ENCODE measurements around the gene SIRPD.
"Not testable (repeated sequence)": the region's sequence is repeated elsewhere in the genome, so short reads cannot be mapped to it uniquely, and the experiment has no call there.

SIRPD gene

DNA sequence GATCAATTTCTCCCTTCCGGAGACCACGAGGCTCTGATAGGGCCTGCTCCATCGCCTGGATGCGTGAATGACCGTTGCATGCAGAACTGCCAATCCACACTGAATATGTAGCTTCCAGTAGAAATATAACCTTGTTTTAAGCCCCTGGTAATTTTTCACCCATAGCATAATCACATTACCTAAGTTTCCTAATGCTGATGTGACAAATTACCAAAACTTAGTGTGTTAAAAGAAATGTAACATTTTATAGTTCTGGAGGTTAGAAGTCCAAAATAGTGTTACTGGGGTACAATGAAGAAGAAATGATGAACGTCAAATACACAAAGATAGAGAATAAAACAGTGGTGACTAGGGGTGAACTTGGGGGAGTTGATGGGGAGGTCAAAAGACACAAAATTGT lies 22.0 kb upstream of the SIRPD start:
- Mint-ChIP-seq H3K36me3 (ENCODE audit: low read depth) (no peaks in the 10 kb centered on the region), H3K4me1 (no peaks in the 10 kb centered on the region), H3K9me3 (no peaks in the 10 kb centered on the region), H3K4me3 (no peak overlapping the region), H3K27me3 (ENCODE audit: low read depth) (no peaks in the 10 kb centered on the region), H3K27ac (no peak overlapping the region)
- TF ChIP-seq, protein P1, sequence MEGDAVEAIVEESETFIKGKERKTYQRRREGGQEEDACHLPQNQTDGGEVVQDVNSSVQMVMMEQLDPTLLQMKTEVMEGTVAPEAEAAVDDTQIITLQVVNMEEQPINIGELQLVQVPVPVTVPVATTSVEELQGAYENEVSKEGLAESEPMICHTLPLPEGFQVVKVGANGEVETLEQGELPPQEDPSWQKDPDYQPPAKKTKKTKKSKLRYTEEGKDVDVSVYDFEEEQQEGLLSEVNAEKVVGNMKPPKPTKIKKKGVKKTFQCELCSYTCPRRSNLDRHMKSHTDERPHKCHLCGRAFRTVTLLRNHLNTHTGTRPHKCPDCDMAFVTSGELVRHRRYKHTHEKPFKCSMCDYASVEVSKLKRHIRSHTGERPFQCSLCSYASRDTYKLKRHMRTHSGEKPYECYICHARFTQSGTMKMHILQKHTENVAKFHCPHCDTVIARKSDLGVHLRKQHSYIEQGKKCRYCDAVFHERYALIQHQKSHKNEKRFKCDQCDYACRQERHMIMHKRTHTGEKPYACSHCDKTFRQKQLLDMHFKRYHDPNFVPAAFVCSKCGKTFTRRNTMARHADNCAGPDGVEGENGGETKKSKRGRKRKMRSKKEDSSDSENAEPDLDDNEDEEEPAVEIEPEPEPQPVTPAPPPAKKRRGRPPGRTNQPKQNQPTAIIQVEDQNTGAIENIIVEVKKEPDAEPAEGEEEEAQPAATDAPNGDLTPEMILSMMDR (IDR thresholded peaks at IDR 0.05; ENCODE audit: unreplicated experiment in 3 of 3), result no peak

DNA sequence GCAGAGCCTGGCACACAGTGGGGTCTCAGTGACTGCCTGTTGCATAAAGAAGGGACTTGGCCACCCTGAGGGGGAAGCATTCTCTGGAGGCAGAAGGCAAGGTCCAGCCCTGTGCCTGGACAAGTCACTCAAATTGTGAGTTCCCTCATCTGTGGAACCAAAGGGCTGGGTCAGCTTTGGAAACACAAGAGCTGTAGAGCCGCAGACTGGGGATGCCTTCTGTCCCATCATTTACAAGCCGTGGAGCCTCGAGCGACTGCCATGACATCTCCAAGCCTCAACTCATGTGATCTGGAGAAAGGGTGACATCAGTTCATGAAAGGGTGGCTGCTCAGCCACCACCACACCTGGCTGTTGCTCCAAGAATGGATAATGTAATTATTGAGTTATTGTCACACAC lies 20.4 kb upstream of the SIRPD start:
- no peaks in the 10 kb centered on the region for H3K36me3 Mint-ChIP-seq (ENCODE audit: low read depth)
- TF ChIP-seq, protein P1 (IDR thresholded peaks at IDR 0.05; ENCODE audit: unreplicated experiment in 3 of 3), result no peak
- no peaks in the 10 kb centered on the region for H3K27me3 Mint-ChIP-seq (ENCODE audit: low read depth)
- no peaks in the 10 kb centered on the region for H3K4me1 Mint-ChIP-seq
- H3K4me3 Mint-ChIP-seq, result no peak overlapping the region
- no peak overlapping the region for H3K27ac Mint-ChIP-seq
- no peaks in the 10 kb centered on the region for H3K9me3 Mint-ChIP-seq

DNA sequence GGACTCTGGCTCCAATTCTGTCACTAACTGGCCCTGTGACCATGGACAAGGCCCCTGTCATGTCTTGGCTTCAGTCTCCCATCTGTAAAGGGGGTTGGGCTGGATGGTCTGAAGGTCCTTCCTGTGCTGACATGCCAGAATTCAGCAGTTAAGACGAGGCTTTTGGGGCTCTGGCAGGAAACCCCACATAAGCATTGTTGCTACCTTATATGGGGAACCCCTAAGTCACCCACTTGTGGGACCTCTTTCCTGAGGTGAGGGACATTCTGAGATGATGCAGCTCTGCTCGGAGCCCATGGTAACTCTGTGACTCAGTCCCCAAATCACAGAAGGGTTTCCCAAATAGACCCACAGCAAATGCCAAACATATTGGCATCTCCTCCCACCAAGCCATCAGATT lies 19.8 kb upstream of the SIRPD start:
- not testable (repeated sequence) for H3K9me3 Mint-ChIP-seq; H3K27me3 Mint-ChIP-seq (ENCODE audit: low read depth); H3K4me3 Mint-ChIP-seq; H3K4me1 Mint-ChIP-seq; H3K36me3 Mint-ChIP-seq (ENCODE audit: low read depth); H3K27ac Mint-ChIP-seq

DNA sequence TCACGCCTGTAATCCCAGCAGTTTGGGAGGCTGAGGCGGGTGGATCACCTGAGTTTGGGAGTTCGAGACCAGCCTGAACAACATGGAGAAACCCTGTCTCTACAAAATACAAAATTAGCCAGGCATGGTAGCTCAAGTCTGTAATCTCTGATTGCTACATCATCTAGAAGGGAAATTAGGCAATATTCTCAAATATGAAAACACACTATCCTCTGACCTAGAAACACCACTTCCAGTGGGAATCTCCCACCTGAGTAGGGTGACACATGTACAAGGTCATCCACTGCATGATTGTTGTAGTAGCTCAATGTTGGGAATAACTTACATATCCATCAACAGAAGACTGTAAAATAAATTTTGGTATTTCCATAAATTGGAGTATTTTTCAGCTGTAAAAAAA lies 19.1 kb upstream of the SIRPD start:
- Mint-ChIP-seq H3K4me1 (no peaks in the 10 kb centered on the region), H3K27ac (no peak overlapping the region), H3K9me3 (no peaks in the 10 kb centered on the region), H3K4me3 (no peak overlapping the region), H3K36me3 (ENCODE audit: low read depth) (no peaks in the 10 kb centered on the region), H3K27me3 (ENCODE audit: low read depth) (no peaks in the 10 kb centered on the region)
- TF ChIP-seq, protein P1 (IDR thresholded peaks at IDR 0.05; ENCODE audit: unreplicated experiment in 3 of 3), result no peak

DNA sequence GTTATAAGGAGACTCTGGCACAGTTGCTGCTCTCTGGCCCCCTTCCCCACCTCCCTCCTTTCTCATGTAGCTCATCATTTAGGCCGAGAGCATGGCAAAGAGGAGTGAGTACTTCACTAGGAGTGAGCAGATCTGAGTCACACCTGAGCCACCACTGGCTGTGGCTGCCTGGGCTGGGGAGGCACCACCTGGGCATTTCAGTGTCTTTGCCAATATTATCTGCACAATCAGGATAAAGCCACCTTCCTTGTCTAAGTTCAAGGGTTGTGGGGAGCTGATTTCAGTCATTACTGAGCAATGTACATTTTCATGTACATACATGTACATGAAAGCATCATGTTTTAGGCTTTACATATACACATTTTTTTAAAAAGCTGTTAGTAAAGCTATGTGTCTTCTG lies 18.5 kb upstream of the SIRPD start:
- not testable (repeated sequence) for H3K27ac Mint-ChIP-seq; H3K27me3 Mint-ChIP-seq (ENCODE audit: low read depth); H3K9me3 Mint-ChIP-seq; H3K4me3 Mint-ChIP-seq; H3K4me1 Mint-ChIP-seq; H3K36me3 Mint-ChIP-seq (ENCODE audit: low read depth)

GRCh38 chr20:1571583-1571982 lies 14.1 kb upstream of the SIRPD start:
- H3K36me3 Mint-ChIP-seq (ENCODE audit: low read depth); H3K4me3 Mint-ChIP-seq; H3K4me1 Mint-ChIP-seq; H3K27ac Mint-ChIP-seq; H3K9me3 Mint-ChIP-seq: not testable (repeated sequence)
- H3K27me3 Mint-ChIP-seq (ENCODE audit: low read depth), result peaks cover 10% of the 10 kb centered on the region

- Mint-ChIP-seq H3K9me3 (no peaks in the 10 kb centered on the region), H3K27me3 (ENCODE audit: low read depth) (peaks cover 22% of the 10 kb centered on the region), H3K4me1 (no peaks in the 10 kb centered on the region), H3K36me3 (ENCODE audit: low read depth) (no peaks in the 10 kb centered on the region), H3K4me3 (no peak overlapping the region), H3K27ac (no peak overlapping the region)
- TF ChIP-seq, protein P1 (IDR thresholded peaks at IDR 0.05; ENCODE audit: unreplicated experiment in 3 of 3), result no peak
Observed at GRCh38 chr20:1569415-1569881, 11.9 kb upstream of the SIRPD start.

DNA sequence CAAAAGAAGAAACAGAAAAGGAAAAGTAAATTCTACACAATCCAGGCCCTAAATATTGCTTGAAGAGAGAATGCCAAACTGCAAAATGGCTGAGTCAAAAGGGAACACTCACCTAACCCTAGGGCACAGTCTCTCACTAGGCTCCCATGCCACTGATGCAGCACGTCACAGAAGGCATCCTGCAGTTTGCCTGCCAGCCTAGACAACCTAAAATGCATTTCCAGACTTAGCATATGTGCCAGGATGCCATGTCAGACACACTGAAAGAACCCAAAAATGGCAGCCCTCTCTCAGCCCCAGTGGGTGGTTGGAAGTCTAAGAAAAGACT lies 10.6 kb upstream of the SIRPD start:
- TF ChIP-seq, protein P1 (IDR thresholded peaks at IDR 0.05; ENCODE audit: unreplicated experiment in 3 of 3), result no peak
- H3K27ac Mint-ChIP-seq, result no peak overlapping the region
- no peaks in the 10 kb centered on the region for H3K36me3 Mint-ChIP-seq (ENCODE audit: low read depth)
- H3K4me1 Mint-ChIP-seq, result no peaks in the 10 kb centered on the region
- no peaks in the 10 kb centered on the region for H3K9me3 Mint-ChIP-seq
- H3K4me3 Mint-ChIP-seq, result no peak overlapping the region
- H3K27me3 Mint-ChIP-seq (ENCODE audit: low read depth), result peaks cover 22% of the 10 kb centered on the region
